NCI-H510A (cell line): ENCODE data around the gene GALK1.
A peak's percentile ranks its signal among the peaks of the same experiment; 100 is the strongest.

Experiments used
- DNase-seq: peaks from one replicate; lab custom pipeline; 2025; lab: John Stamatoyannopoulos, UW

GALK1 gene

DNA sequence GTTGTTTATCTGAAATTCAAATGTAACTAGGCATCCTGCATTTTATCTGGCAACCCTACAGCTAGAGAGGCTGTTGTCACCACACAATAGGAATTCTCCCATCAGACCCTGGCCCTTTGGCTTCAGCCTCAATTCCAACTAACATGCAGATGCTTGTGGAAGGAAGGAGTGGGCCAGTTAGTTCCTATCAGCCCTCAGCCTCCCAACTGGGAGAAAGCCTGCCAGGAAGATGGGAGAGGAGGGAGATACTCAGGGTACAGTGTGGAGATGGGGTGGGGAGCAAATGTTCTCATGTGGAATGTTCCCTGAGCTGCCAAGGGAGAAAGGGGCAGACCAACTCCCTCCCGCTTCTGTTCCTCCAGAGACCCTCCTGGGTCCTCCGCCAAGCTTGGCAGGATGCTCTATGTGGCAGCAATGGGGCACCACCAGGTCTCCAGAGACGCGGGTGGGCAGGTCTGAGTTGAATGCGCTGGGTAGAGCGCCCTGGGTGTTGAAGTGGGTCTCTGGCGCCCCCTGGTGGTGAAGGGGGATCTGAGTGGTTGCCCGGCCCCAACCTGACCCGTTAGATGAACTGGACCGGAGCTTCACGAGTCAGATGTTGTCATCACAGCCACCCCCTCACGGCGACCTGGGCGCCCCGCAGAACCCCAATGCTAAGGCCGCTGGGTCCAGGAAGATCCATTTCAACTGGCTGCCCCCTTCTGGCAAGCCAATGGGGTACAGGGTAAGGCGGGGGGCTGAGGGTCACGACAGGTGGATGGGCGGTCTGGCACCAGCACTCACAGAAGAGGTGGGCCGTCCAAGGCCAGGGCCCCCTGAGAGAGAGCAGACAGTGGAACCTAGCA lies 15.2 kb downstream of the GALK1 start:
- peak; percentile 22 for DNase-seq

DNA sequence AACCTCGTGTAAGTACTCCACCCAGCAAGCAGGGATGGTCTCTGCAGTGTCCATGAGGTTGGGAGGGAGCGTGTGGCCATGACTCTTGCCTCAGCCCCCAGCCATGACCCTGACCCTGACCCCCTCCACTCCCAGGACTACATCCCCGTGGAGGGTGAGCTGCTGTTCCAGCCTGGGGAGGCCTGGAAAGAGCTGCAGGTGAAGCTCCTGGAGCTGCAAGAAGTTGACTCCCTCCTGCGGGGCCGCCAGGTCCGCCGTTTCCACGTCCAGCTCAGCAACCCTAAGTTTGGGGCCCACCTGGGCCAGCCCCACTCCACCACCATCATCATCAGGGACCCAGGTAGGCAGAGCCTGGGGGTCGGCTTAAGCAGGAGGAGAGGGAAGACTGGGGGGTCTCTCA lies 16.3 kb downstream of the GALK1 start:
- DNase-seq: no peak

DNA sequence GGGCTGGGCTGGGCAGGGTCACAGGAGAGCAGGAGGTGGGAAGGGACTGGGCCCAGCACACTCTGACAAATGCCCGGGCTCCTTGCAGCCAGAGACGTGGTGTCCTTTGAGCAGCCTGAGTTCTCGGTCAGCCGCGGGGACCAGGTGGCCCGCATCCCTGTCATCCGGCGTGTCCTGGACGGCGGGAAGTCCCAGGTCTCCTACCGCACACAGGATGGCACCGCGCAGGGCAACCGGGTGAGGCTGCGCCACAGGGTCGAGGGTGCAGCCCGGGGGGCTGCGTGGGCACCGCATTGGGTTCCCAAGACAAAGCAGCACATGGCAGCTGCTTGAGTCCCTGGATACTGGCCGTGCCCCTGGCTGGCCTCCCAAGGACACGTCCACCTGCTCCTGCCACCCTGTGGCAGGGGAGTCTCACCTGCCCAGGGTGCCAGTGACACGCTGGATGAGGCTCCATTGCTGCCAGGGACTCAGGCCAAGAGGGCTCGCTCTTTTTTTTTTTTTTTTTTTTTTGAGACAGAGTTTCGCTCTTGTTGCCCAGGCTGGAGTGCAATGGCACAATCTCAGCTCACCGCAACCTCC lies 21.3 kb downstream of the GALK1 start:
- no peak for DNase-seq

DNA sequence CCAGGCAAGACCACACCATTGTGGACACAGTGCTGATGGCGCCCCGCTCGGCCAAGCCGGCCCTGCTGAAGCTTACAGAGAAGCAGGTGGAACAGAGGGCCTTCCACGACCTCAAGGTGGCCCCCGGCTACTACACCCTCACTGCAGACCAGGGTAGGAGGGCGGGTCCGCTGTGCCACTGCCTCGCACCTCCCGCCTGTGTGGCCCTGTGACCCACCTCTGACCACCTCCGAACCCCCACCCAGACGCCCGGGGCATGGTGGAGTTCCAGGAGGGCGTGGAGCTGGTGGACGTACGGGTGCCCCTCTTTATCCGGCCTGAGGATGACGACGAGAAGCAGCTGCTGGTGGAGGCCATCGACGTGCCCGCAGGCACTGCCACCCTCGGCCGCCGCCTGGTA lies 22.7 kb downstream of the GALK1 start:
- no peak for DNase-seq

DNA sequence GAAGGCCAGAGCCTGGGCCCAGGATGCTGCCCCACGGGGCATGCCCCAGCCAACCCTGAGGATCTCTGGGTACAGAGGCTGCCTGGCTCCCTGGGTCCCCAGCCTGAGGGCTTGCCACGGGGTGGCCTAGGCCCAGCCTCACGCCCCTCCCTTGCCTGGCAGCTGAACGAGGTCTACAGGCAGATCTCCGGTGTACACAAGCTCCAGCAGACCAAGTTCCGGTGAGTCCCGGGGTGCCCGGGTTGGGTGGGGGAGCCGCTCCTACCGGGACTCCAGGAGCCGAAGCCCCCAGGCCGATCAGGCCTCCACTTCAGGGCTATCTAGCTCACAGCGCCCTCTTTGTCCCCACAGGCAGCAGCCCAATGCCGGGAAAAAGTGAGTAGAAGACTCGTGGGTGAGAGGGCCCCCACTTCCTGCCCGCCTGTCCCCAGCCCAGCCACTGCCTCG lies 24.3 kb downstream of the GALK1 start:
- no peak for DNase-seq

DNA sequence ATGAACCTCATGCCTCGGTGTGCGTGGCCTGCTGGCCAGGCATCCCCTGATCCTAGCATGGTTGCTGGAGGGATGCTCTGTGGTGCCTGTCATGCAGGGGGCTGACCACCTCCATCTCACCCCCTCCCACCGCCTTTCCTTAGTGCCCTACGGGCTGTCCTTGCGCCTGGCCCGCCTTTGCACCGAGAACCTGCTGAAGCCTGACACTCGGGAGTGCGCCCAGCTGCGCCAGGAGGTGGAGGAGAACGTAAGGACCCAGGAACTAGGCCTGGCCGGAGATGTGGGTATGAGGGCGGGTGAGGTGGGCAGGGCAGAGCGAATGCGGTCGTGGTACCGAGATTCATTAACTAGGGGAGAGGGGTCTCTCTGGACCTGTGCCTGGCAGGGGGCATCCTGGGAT lies 24.8 kb downstream of the GALK1 start:
- no peak for DNase-seq

DNA sequence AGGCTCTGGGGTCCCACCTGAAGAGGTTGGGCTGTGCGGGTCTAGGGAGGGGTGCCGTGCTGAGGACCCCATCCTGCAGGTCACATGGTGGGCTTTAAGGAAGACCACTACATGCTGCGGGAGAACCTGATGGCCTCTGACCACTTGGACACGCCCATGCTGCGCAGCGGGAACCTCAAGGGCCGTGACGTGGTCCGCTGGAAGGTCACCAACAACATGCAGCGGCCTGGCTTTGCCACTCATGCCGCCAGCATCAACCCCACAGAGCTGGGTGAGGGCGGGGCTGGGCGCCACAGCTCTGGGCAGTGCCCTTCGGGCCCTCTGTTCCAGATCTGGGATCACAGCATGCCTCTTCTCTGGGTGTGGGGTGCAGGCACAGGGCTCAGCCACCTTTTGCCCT lies 25.2 kb downstream of the GALK1 start:
- no peak for DNase-seq

DNA sequence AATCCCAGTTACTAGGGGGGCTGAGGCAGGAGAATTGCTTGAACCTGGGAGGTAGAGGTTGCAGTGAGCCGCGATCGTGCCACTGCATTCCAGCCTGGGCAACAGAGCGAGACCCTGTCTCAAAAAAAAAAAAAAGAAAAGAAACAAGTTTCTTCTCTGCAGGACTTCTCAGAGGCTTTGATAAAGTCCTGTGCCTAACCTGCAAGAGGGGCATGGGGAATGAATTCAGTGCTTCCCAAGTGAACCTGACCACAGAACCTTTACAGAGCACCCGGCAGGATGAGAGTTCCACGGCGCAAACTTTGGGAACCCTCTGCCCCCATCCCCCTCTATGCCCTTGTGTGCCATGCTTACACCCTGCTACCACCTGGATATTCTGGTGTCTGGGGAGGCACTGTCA lies 25.8 kb downstream of the GALK1 start:
- no peak for DNase-seq

DNA sequence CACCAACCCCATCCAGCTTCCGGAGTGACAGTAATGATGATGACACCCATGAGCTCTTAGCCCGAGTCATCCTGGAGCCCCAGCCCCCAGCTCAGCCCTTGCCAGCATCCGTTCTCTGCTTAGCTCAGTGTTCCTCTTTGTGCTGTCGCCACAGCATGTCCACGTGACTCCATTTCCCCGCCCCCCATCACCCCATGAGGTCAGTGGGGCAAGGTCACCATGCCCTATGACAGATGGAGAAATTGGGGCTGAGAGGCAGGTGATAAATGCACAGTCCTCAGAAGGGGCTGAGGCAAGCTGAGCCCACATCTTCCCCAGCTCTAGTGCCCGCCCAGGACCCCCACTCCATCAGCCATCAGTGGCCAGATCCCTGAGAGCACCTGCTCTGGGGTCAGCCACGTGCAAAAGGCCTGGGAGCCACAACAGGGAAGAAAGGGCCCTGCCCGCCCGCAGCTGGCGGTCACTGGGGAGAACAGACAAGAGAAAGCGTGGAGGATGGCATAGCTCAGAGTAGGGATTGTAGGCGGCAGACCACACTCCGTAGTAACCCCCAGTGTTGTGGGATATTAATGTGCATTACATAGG lies 26.7 kb downstream of the GALK1 start:
- no peak for DNase-seq

DNA sequence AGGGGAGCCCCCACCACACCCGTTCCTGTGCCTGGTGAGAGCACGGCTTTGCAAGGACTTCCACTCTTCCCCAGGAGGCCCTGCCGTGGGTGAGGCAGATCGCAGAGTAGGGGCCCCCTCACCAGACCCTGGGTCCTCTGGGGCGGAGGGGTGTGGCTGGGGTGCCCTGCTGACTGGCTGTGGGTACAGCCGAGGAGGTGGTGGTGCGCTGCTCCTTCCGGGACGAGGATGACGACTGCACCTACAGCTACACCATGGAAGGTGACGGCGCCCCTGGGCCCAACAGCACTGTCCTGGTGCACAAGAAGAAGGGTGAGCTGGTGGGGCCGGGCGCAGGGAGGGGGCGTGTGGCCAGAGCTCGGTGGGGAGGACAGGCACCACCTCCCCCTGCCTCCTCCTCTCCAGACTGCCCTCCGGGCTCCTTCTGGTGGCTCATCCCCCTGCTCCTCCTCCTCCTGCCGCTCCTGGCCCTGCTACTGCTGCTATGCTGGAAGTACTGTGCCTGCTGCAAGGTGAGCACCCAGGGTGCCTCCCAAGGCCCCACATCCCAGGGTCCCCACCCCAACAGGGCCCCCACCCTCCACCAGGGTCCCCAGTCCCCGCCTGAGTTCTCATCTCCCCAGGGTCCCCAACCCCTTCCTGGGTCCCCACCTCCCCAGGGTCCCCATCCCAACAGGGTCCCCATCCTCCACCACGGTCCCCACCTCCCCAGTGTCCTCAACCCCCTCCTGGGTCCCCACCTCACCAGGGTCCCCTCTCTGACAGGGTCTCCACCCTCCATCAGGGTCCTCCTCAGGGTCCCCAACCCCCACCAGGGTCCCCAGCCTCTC lies 27.6 kb downstream of the GALK1 start:
- no peak for DNase-seq

DNA sequence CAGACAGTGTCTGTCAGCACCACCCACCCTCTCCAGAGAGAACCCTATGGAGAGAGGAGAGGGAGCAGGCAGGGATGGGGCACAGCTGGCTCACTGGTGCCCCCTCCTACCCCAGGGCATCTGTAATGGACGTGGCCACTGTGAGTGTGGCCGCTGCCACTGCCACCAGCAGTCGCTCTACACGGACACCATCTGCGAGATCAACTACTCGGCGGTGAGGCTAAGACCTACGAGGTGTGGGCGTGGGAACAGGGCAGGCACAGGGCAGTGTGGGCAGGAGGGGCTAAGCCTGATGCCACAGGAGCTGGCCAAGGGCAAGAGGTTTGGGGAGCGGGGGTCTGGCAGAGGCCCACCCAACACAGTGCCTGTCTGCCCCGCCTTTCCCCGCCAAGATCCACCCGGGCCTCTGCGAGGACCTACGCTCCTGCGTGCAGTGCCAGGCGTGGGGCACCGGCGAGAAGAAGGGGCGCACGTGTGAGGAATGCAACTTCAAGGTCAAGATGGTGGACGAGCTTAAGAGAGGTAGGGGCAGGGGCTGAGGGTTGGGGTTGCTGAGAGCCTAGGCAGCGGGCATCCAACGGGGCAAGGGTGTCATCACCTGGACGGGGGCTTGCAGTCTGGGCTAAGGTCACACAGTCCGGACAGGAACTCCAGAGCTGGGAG lies 28.7 kb downstream of the GALK1 start:
- no peak for DNase-seq

DNA sequence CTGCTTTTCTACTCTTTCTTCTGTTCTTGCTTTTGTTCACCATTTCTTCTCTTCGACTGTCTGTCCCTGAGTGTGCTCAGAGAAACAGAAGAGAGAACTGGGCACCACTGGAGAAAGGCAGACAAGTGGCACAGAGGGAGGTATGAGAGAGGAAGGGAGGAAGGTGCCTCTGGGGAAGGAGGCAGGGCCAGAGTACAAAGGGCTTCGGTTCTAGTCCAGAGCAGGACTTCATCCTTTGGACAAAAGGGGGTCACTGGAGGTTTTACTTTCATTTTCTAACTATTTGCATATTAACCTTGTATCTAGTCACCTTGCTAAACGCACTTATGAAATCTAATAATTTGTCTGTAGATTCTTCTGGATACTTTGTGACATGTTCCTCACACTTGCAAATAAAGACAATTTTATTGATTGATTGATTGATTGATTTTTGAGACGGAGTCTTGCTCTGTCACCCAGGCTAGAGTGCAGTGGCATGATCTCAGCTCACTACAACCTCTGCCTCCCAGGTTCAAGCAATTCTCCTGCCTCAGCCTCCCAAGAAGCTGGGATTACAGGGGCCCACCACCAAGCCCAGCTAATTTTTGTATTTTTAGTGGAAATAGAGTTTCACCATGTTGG lies 30.2 kb downstream of the GALK1 start:
- no peak for DNase-seq

DNA sequence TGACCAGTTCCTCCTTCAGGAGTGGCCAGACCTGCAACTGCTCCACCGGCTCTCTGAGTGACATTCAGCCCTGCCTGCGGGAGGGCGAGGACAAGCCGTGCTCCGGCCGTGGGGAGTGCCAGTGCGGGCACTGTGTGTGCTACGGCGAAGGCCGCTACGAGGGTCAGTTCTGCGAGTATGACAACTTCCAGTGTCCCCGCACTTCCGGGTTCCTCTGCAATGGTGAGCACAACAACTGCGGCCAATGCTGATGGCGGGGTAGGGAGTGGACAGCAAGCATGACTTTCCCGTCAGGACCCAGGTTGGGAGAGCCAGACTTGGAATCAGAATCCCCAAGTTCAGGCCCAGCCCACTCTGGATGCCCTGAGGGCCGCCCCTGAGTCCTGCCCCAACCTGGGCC lies 31.5 kb downstream of the GALK1 start:
- no peak for DNase-seq

DNA sequence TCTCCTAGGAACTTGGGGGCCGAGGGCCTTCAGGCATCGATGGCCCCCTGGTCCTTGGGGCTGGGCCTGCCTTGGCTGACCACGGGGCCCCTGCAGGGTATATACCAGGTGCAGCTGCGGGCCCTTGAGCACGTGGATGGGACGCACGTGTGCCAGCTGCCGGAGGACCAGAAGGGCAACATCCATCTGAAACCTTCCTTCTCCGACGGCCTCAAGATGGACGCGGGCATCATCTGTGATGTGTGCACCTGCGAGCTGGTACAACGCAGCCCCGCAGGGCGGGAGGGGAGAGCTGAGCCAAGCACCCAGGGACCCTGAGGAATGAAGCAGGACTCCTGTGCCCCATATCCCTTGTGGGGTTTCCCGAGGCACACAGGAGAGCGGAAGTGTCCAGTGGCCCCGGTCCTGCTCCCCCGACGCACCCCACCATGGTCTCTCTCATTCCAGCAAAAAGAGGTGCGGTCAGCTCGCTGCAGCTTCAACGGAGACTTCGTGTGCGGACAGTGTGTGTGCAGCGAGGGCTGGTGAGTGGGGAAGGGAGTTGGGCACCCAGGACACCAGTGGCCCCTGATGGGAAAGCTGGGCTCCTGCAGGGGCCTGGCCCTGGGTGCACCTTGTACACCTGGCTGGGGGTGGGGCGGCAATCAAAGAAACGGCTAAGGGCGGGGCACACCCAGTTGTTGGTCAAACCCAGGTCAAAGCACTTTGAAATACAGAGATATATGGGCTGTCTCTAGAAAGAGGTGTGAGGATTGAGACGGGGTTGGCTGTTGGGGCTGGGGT lies 33.1 kb downstream of the GALK1 start:
- no peak for DNase-seq

DNA sequence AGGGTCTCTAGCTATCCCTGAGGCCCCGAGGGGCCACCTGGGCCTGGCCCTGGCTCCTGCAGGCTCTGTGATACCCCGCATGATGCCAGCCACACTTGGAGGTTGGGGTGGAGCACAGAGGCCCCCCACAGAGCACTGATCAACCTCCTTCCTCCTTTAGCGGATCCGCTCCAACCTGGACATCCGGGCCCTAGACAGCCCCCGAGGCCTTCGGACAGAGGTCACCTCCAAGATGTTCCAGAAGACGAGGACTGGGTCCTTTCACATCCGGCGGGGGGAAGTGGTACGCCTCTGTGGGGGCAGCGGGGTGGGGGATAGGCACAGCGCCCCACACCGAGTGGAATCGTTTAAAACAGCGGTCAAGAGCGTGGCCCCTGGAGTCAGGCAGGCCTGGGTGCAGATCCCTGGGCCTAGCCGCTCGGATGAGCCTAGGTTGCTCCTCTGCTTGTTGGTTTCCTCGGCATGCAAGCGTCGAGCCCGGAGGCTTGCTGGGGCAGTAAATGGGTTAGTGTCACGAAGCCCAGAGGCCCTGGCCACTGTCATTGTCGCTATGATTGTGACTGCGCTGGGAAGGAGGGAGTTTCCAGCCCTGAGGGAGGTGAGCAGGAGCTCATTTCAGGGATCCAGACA lies 33.8 kb downstream of the GALK1 start:
- no peak for DNase-seq

DNA sequence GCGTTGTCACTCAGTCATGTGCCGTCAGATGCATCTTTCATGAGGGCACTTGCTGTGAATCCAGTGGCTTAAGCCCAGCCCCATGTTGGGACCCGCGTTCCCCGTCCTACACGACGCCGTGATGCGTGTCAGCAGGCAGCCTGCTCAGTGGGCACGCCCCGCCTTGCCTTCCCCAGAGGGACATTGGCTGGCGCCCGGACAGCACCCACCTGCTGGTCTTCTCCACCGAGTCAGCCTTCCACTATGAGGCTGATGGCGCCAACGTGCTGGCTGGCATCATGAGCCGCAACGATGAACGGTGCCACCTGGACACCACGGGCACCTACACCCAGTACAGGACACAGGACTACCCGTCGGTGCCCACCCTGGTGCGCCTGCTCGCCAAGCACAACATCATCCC lies 34.9 kb downstream of the GALK1 start:
- no peak for DNase-seq

DNA sequence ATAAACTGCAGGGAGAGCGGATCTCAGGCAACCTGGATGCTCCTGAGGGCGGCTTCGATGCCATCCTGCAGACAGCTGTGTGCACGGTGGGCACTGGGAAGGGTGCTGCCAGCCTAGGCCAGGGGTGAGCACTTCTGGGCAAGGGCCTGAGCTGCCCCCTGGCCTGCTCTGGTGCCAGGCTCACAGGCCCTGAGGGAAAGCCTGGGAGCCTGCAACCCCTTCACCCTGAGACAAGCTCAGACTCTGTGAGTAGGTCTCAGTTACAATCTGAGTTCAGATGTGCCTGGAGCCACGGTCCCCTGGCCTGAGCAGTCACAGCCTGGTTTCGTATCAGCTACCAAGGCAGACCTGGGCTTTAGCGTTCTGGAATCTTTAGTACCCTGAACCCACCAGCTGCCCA lies 35.6 kb downstream of the GALK1 start:
- DNase-seq: no peak

DNA sequence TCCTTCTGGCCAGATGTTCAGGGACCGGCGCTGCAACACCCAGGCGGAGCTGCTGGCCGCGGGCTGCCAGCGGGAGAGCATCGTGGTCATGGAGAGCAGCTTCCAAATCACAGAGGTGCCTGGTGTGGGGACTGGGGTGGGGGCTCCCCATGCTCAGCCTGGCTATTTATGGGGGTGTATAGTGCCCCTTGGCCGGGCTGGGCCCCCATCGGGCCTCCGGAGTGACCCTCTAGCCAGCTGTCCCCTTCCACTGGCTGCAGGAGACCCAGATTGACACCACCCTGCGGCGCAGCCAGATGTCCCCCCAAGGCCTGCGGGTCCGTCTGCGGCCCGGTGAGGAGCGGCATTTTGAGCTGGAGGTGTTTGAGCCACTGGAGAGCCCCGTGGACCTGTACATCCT lies 37.6 kb downstream of the GALK1 start:
- DNase-seq: no peak

DNA sequence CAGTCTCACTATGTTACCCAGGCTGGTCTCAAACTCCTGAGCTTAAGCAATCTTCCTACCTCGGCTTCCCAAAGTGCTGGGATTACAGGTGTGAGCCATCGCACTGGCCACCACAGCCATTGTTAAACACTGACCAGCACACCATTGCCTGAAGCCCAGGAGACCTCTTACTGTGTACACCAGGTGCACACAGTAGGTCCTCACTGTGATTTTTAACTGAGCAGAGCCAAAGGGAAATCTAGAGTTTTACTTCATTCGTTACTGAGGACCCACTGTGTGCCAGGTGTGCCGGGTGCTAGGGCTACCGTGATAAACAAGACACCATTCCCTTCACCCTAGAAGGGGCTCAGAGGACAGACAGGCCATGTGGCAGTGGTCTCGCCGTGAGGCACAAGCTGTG lies 39.5 kb downstream of the GALK1 start:
- DNase-seq: no peak
